Neutrophil (primary cell): Measurements from ENCODE around the gene SYPL2.

ENCODE experiments used
- H3K27ac ChIP-seq: fragments of 200-600 bp; sonication (generic); 2 replicates; pipeline ENCODE4 v1.5.1; 2016; ENCODE audit warnings: mild to moderate bottlenecking, moderate library complexity
- H3K27me3 ChIP-seq: fragments of 200-600 bp; sonication (generic); 2 replicates; pipeline ENCODE4 v1.6.0; 2016; ENCODE audit warnings: mild to moderate bottlenecking
- H3K36me3 ChIP-seq: fragments of 200-600 bp; sonication (generic); 2 replicates; pipeline ENCODE4 v1.5.1; 2017
- H3K4me1 ChIP-seq, 2 experiments: fragments of 200-600 bp in 1 of 2; sonication (generic) in 1 of 2; 1 replicate in 1 of 2; 2 replicates in 1 of 2; pipeline versions ENCODE4 v1.5.1 to v1.6.1; 2013 to 2016; ENCODE audit warnings: low read depth in 1 of 2, low read length in 1 of 2, mild to moderate bottlenecking in 1 of 2, moderate library complexity in 1 of 2; ENCODE audit not compliant: control insufficient read depth in 1 of 2, insufficient read depth in 1 of 2
- H3K4me3 ChIP-seq, 2 experiments: fragments of 200-600 bp in 1 of 2; sonication (generic) in 1 of 2; 1 replicate in 1 of 2; 2 replicates in 1 of 2; pipeline ENCODE4 v1.5.1; 2013 to 2016; ENCODE audit warnings: low read depth in 1 of 2, low read length in 1 of 2, mild to moderate bottlenecking in 1 of 2, moderate library complexity in 1 of 2
- H3K9me3 ChIP-seq: fragments of 200-600 bp; sonication (generic); 2 replicates; pipeline ENCODE4 v1.5.1; 2016
- TF ChIP-seq, protein P1 (sequence below): fragments of 200-600 bp; sonication (generic); IDR thresholded peaks from 2 replicates; pipeline ENCODE4 v1.5.1; 2016; ENCODE audit warnings: antibody characterized with exemption

Gene SYPL2

GRCh38 chr1:109499081-109499480 is 32.7 kb downstream of the SYPL2 start:
- TF ChIP-seq, protein P1, sequence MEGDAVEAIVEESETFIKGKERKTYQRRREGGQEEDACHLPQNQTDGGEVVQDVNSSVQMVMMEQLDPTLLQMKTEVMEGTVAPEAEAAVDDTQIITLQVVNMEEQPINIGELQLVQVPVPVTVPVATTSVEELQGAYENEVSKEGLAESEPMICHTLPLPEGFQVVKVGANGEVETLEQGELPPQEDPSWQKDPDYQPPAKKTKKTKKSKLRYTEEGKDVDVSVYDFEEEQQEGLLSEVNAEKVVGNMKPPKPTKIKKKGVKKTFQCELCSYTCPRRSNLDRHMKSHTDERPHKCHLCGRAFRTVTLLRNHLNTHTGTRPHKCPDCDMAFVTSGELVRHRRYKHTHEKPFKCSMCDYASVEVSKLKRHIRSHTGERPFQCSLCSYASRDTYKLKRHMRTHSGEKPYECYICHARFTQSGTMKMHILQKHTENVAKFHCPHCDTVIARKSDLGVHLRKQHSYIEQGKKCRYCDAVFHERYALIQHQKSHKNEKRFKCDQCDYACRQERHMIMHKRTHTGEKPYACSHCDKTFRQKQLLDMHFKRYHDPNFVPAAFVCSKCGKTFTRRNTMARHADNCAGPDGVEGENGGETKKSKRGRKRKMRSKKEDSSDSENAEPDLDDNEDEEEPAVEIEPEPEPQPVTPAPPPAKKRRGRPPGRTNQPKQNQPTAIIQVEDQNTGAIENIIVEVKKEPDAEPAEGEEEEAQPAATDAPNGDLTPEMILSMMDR, result no peak
- Histone ChIP-seq H3K36me3 (peaks cover 71% of the 10 kb centered on the region), H3K9me3 (no peaks in the 10 kb centered on the region), H3K4me3 (no peak overlapping the region), H3K27ac (no peak overlapping the region), H3K4me1 (peaks cover 22 to 25% of the 10 kb centered on the region in 2 experiments), H3K27me3 (no peaks in the 10 kb centered on the region)

- TF ChIP-seq, protein P1, result no peak
- H3K36me3 ChIP-seq, result peaks cover 71% of the 10 kb centered on the region
- H3K27me3 ChIP-seq, result no peaks in the 10 kb centered on the region
- peaks cover 16 to 20% of the 10 kb centered on the region in 2 experiments for H3K4me1 ChIP-seq
- H3K4me3 ChIP-seq, result no peak overlapping the region
- H3K27ac ChIP-seq, result no peak overlapping the region
- no peaks in the 10 kb centered on the region for H3K9me3 ChIP-seq
Measured at GRCh38 chr1:109499661-109500536, 33.6 kb downstream of the SYPL2 start.

DNA sequence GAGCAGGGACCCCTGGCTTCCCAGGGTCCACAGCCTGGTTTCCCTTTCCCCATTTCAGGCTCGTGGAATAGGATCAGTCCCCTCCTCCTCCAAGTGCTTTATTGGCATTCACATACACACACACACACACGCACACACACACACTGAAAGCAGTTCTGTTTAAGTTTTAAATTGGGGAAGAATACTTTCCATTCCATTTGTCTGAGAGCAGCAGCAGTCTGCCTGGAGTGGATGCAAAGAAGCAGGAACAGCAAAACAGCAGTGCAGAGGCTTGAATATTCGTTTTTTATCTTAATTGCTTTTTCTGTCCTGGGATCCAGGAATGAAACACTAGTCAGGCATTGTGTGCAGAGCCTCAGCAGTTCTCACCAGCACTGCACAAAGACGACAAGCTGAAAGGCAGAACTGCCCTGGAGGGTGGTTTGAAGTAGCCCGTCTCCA is 34.6 kb downstream of the SYPL2 start:
- Histone ChIP-seq H3K27ac (peak overlapping the region; percentile 13), H3K36me3 (peaks cover 63% of the 10 kb centered on the region), H3K4me3 (no peak overlapping the region), H3K9me3 (no peaks in the 10 kb centered on the region), H3K27me3 (no peaks in the 10 kb centered on the region), H3K4me1 (peaks cover 8 to 11% of the 10 kb centered on the region in 2 experiments)
- TF ChIP-seq, protein P1, result no peak

DNA sequence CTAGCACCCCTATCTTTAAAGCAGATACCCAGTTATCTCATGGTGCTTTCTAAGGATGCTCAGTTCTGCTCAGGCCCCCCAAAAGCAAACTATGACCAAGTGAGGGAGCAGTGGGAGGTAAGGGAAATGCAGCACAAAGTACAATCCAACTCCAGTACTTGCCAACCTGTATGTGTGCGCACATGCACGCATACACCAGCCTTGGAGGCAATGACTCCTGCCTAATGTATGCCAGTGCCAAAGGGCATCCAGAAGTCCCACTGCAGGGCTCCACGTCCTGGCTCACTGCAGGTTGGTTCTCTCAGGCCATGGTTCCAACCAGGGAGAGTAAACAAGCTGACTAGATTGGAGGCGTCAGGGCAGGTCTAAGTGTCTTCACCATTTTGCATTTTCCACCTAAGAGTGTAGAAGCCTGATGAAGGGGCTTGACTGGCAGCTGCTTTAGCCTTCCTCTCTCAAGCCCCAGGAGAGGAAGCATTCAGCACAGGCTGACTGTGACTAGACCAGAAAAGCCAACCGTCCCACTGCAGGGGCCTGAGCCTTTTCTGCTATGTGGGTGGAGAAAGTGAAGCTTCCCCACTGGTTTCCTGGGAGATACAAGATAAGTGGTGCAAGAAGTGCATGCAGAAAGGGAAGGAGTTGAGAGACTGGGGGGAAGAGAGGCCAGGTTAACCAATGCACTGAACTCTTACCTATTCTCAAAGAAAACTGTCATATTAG is 35.5 kb downstream of the SYPL2 start:
- Histone ChIP-seq H3K4me3 (no peak overlapping the region), H3K27me3 (no peaks in the 10 kb centered on the region), H3K36me3 (peaks cover 54% of the 10 kb centered on the region), H3K9me3 (no peaks in the 10 kb centered on the region), H3K4me1 (peaks cover 8 to 11% of the 10 kb centered on the region in 2 experiments), H3K27ac (no peak overlapping the region)
- TF ChIP-seq, protein P1, result no peak

DNA sequence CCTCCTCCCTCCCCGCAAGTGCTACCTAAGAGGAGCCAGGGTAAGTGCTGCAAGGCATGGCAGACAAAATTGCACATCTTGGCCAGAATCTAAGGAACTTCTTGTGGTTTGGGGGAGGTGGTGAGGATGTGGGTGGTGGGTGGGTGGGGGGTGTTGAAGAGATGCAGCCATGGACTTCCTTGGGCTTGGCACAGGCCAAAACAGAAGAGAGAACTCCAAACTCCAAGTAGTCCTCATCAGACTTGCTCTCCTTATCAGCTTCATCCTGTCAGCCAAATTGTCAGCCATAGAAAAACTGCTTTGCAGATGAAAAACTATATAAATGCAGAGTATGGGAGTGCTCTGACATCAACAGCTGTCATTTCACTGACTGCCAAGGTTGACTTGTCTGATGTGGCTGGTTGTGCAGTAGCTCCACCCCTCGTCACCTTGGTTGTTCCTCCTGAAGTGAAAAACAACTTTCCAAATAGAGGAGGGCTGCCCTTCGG is 36.1 kb downstream of the SYPL2 start:
- TF ChIP-seq, protein P1, result no peak
- no peaks in the 10 kb centered on the region for H3K9me3 ChIP-seq

More for the DNA sequence above, 36.1 kb downstream of the SYPL2 start:
- Histone ChIP-seq H3K4me3 (no peak overlapping the region), H3K27ac (no peak overlapping the region), H3K27me3 (peaks cover 1% of the 10 kb centered on the region), H3K36me3 (peaks cover 48% of the 10 kb centered on the region), H3K4me1 (peaks cover 8 to 11% of the 10 kb centered on the region in 2 experiments)
